ENCODE measurements around the gene OR52A1. TPM values are rescaled to one million over a fixed set of nuclear protein-coding genes. Genes with fewer than 3 reads are reported as not detected.

The OR52A1 gene
- not detected in 2 replicates for total RNA-seq
- polyA plus RNA-seq = not detected in 2 replicates
- polyA plus RNA-seq (2011; cell fraction: cytosol; rRNA removed) = not detected in 2 replicates
- polyA plus RNA-seq (2011; cell fraction: nucleus; rRNA removed) = not detected in 2 replicates
- not detected in 2 replicates for polyA plus RNA-seq (2012)
- polyA minus RNA-seq = not detected in 2 replicates
- not detected for polyA minus RNA-seq (2011; cell fraction: cytosol; rRNA and poly(A)+ RNA removed)
- polyA minus RNA-seq (2011; cell fraction: nucleus; rRNA and poly(A)+ RNA removed) = not detected in 2 replicates
- not detected for Bru-seq, nascent RNA
- not detected for BruChase-seq, experiment 1, labeled RNA remaining after a 6-hour chase
- not detected for BruChase-seq, experiment 2, labeled RNA remaining after a 2-hour chase
- long read RNA-seq = 0 reads

DNA sequence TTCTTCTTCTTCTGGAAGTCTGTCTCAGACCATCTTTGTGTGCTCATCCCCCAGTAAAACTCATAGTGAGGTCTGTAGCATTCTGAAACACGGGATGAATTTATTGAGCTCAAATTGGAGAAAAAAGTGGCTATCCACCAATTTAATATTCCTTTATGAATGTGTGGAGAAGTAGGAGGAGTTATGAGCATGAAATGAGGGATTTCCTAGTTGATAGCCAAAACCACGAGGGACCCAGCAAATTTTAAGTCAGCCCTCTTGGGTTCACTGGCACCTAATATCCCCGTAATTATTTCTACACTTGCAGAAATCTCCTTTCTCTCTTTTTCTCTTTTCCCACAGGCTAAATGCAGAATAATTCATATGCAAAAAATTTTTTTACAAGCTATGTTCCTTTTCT is at the start of gene OR52A1:
Gene OR52A1, minus strand, starts transcription at position 101 of the 400 bp plus-strand sequence. CDS start 2,388 bp downstream, outside the sequence.
- Histone ChIP-seq H3K27ac (ENCODE audit: insufficient read depth, low read depth, low read length) (no peak within 1 kb of the TSS), H3K4me1 (ENCODE audit: control insufficient read depth, extremely low read depth, insufficient read depth, low read length) (no peaks in the 10 kb centered on the region), H3K9me1 (replicated peaks; ENCODE audit: control insufficient read depth, extremely low read depth, insufficient read depth, low read length) (no peaks in the 10 kb centered on the region), H3K79me2 (ENCODE audit: control insufficient read depth, insufficient read depth, low read length) (no peaks in the 10 kb centered on the region), H3K9ac (replicated peaks; ENCODE audit: extremely low read depth, insufficient read depth, low read length) (no peak within 1 kb of the TSS), H3K4me3 (replicated peaks in 1 of 3; ENCODE audit: insufficient read depth in 1 of 3, low read depth in 1 of 3, low read length in 3 of 3) (no peak within 1 kb of the TSS), H3K9me3 (replicated peaks; ENCODE audit: control insufficient read depth, insufficient read depth, low read length) (no peaks in the 10 kb centered on the region), H3K27me3 (ENCODE audit: control insufficient read depth in 2 of 2, insufficient read depth in 2 of 2, low read length in 2 of 2) (no peaks in the 10 kb centered on the region), H2AFZ (ENCODE audit: low read depth, low read length) (no peak within 1 kb of the TSS), H3K36me3 (ENCODE audit: control insufficient read depth in 2 of 2, extremely low read depth in 1 of 2, insufficient read depth in 2 of 2, low read length in 2 of 2) (no peaks in the 10 kb centered on the region), H4K20me1 (replicated peaks; ENCODE audit: control insufficient read depth, extremely low read depth, insufficient read depth, low read length) (no peaks in the 10 kb centered on the region), H3K4me2 (ENCODE audit: insufficient read depth, low read length) (no peak within 1 kb of the TSS)
- no peak for DNase-seq (ENCODE audit: low read depth, low spot score)
- intact Hi-C loops (cut with micrococcal nuclease) = no loop called here
- ChIA-PET POLR2A (no interaction called here), CTCF (interaction anchor here (1.1 to 4.1 kb wide), 2 partner anchors 13 to 32 kb away, joined by 3 to 10 read pairs; no protein-coding TSS in a partner anchor)
- no TSS peak for BruUV-seq (replicated peaks)
- TF ChIP-seq, protein P1, sequence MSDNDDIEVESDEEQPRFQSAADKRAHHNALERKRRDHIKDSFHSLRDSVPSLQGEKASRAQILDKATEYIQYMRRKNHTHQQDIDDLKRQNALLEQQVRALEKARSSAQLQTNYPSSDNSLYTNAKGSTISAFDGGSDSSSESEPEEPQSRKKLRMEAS (IDR thresholded peaks at IDR 0.05; ENCODE audit: insufficient read depth, insufficient read length) = no peak
- TF ChIP-seq, protein P2, sequence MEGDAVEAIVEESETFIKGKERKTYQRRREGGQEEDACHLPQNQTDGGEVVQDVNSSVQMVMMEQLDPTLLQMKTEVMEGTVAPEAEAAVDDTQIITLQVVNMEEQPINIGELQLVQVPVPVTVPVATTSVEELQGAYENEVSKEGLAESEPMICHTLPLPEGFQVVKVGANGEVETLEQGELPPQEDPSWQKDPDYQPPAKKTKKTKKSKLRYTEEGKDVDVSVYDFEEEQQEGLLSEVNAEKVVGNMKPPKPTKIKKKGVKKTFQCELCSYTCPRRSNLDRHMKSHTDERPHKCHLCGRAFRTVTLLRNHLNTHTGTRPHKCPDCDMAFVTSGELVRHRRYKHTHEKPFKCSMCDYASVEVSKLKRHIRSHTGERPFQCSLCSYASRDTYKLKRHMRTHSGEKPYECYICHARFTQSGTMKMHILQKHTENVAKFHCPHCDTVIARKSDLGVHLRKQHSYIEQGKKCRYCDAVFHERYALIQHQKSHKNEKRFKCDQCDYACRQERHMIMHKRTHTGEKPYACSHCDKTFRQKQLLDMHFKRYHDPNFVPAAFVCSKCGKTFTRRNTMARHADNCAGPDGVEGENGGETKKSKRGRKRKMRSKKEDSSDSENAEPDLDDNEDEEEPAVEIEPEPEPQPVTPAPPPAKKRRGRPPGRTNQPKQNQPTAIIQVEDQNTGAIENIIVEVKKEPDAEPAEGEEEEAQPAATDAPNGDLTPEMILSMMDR (IDR thresholded peaks at IDR 0.05; ENCODE audit: extremely low read depth in 1 of 2, insufficient read depth in 1 of 2, low read depth in 1 of 2, low read length in 2 of 2) = no peak
- TF ChIP-seq GATA2 (IDR thresholded peaks at IDR 0.05; ENCODE audit: insufficient read depth, insufficient read length, low read depth, low read length) = no peak
- no peak for TF ChIP-seq POLR2A (IDR thresholded peaks at IDR 0.05; ENCODE audit: low read depth, low read length)
- no peak for TF ChIP-seq POLR2AphosphoS5 (IDR thresholded peaks at IDR 0.05; ENCODE audit: insufficient read depth, low read depth, low read length)
- no peak for TF ChIP-seq MYC (IDR thresholded peaks at IDR 0.05; ENCODE audit: low read depth, low read length)
- no peak for TF ChIP-seq FOS (IDR thresholded peaks at IDR 0.05; ENCODE audit: borderline replicate concordance, insufficient read depth, low read length)
- TF ChIP-seq EZH2 (IDR thresholded peaks at IDR 0.05; ENCODE audit: borderline replicate concordance, low read depth, low read length, severe bottlenecking) = no peak
- no peak for FAIRE-seq
- dilution Hi-C loops (cut with MboI; ENCODE audit: extremely low pct_ligation_motif_present, low sequenced_read_pairs) = no loop called here

Data from endothelial cell of umbilical vein (primary cell).